Inflammatory macrophage treated with lipopolysaccharide for 4 hours (primary cell): ENCODE data around the gene IZUMO2.
A peak's percentile ranks its signal among the peaks of the same experiment; 100 is the strongest.

Source experiments
- DNase-seq: peaks from one replicate; pipeline ENCODE4 v3.0.0-alpha.2; 2020

IZUMO2 gene

DNA sequence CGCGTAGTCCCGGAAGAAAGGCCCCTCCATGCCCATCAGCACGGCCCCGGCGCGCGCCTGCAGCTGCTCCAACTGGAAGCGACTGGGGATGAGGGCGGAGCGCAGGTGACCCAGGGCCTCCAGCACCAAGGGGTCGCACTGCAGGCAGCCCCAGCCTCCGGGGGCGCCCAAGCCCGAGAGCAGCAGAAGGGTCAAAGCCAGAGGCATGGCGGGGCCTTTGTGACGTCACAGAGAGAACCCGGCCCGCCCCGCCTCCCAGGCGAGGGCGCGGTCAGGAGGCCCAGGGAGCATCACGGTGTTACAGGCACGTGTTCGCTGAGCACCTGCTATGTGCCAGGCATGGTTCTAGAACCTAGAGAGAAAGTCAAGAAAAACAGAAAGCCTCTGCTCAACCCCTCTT, at the start of gene IZUMO2:
TSS of gene IZUMO2 (minus strand) at position 294 of the 400 bp plus-strand sequence. CDS start at position 207, 87 bp downstream.
- no peak for DNase-seq

- DNase-seq = no peak
These were observed 47.3 kb upstream of the IZUMO2 start for GRCh38 chr19:50210425-50210824.

DNA sequence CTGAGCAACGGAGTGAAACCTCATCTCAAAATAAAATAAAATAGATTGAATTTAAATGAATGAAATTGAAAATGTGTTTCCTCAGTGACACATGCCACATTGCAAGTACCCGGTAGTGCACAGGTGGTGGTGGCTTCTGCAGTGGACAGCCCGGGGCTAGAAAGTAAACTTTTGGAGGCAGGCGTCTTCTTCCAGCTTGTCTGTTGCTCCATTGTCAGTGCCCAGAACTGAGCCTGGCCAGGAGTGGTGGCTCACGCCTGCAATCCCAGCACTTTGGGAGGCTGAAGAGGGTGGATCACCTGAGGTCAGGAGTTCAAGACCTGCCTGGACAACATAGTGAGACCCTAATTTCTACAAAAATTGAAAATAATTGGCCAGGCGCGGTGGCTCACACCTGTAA, 46.0 kb upstream of the IZUMO2 start:
- no peak for DNase-seq

DNA sequence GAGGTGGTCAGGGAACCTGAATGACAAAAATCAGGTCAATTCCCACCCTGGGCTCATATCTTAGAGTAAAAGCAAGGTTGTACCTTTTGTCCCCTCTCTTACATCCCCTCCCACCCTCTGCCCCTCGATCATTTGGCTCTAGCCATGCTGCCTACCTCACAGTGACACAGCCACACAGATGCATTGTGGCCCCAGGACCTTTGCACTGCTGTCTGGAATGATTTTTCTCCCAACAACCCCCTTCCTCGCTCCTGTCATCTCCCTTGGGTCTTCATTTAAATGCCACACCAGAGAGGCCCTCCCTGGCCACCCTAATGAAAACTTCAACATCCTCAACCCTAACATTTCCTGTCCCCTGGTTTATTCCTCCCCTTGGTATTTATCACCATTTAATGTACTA, 44.6 kb upstream of the IZUMO2 start:
- no peak for DNase-seq

DNA sequence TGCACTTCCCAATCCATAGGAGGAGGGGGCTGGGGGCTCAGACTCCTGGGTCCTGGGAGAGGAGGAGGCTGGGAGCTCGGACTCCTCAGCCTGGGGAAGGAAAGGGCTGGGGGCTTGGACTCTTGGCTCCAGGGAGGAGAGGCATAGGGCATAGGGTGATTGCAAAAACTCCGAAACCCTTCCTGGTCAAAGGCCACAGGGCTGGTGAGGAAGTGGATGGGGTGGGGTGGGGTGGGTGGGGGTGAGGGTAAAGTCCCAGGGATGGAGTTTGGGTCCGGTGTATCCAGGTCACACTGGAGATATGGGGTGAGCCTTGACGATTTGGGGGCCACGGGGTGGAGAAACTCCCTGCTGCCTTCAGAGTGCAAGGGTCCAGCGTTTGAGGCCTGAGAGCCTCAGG, 43.1 kb upstream of the IZUMO2 start:
- DNase-seq = no peak

- DNase-seq = no peak
These were observed 42.6 kb upstream of the IZUMO2 start for GRCh38 chr19:50205681-50206138.

GRCh38 chr19:50204811-50205675, 42.0 kb upstream of the IZUMO2 start:
- DNase-seq = no peak

DNA sequence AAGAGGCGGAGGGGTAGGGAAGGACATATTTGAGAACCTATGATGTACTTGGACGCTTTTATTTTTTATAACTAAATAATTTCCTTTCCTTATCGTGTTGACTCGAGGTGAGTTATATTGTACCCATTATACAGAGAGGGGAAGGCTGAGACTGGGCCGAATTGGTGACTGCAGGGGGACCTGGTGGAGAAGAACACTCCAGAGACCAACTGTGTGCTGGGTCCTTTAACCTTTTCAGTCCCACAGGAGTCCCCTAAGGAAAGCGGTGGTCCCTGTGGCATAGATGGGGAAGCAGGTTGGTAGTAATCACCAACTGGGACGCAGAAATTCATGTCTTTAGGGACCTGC, 41.0 kb upstream of the IZUMO2 start:
- no peak for DNase-seq

DNA sequence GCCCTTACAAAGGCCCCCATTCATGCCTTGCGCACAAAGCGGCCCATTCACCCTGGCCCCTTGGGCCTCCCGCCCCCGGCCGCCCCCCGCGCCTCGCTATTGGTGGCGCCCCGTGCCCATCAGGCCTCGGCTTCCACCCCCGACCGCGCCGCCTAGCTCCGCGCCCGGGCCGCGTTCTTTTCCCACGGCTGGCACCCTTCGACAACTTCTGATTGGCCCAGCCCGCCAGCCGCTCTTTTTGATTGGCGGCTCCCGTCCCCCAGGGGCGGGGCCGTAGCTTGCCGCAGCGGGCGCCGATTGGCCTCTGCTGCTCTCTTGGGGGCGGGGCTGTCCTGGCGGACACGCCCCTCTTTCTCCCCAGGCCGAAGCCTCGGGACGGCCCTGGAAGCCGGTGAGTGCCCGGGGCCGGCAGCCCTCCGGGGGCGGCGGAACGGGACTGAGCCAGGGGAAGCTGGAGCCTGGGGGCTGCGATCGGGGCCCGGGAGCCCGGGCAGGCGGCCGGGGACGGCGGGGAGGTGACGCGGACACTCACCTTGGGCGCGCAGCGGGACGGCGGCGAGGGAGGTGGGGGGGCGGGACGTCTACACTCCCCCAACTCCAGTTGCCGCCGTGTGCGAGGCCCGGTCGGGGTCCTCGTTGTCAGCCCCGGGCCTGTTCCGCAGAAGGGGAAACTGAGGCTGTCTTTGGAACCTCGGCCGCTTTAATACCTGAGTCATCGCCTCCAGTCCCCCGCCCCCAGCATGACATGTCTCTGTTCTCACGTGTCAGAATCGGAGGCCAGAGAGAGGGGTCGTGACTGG, 40.4 kb upstream of the IZUMO2 start, which contains the start of gene MYH14:
TSS of gene MYH14 (plus strand) at position 342 of the 800 bp plus-strand sequence. CDS start 6,744 bp downstream, outside the sequence.
- DNase-seq = peak; percentile 18

DNA sequence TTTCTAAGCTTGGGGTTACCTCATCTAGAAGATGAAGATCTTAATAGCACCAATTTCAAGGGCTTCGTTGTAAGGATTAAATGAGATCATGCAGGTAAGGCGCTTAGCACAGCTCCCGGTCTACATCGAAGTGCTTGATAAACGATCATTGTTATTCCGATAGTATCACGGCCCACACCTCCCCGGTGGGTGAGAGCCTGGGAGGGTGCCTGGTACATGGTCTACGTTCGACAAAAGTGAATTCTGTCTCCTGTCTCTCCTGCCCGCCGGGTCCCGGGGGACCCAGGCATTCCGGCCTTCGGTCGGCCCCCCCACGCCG, 39.8 kb upstream of the IZUMO2 start:
- no peak for DNase-seq

- DNase-seq = no peak
These were observed 39.3 kb upstream of the IZUMO2 start for GRCh38 chr19:50202386-50202785.

DNA sequence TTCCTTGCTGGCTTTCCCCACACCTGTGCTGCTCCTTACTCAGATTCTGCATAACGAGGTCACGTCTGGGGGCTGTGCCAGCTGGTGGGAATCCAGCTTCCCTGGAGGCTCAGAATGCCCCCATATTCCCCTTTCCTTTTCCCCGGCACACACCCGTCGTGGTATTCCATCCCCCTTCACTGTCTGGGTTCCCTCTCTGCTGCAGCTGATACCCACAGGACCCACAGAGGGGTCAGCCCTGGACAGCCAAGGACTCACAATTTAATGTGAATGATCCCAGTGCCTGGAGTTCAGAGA, 36.1 kb upstream of the IZUMO2 start:
- no peak for DNase-seq

GRCh38 chr19:50198431-50199258, 35.6 kb upstream of the IZUMO2 start:
- no peak for DNase-seq

- DNase-seq = no peak
These were observed 34.3 kb upstream of the IZUMO2 start for GRCh38 chr19:50197348-50197747.

- DNase-seq = no peak
These were observed 33.3 kb upstream of the IZUMO2 start for GRCh38 chr19:50196322-50196932.

DNA sequence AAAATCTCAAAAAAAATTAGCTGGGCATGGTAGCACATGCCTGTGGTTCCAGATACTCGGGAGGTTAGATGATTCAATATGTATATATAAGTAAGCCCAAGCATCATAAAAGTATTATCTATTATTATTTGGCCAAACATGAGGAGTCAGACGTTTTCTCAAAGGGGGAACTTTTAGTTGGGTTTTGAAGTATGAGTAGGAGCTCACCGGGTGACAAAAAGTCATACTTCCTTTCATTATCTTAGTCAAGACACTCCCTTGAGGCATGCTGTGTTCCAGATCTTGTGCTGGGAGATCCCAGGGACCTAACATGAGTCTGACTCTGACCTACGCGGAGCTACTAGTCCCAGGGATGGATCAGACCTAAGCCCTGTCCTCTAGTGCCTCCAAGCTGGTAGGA, 32.1 kb upstream of the IZUMO2 start:
- no peak for DNase-seq

- DNase-seq = no peak
These were observed 29.6 kb upstream of the IZUMO2 start for GRCh38 chr19:50192463-50193211.

DNA sequence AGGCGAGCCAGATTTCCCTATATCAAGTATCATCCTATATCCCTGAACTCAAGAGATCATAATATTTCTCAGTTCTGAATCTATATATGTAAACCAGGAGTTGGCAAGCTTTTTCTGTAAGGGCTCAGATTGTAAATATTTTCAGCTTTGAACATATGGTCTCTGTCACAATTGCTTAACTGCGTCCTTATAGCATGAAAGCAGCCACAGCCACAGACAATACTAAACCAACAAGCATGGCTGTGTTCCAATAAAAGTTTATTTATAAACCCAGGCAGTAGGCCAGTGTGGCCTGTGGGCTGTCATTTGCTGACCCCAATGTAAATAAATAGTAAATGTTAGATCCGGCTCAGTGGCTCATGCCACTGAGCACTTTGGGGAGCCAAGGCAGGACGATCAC, 28.1 kb upstream of the IZUMO2 start:
- DNase-seq = no peak

GRCh38 chr19:50190439-50190891, 27.4 kb upstream of the IZUMO2 start:
- no peak for DNase-seq

DNA sequence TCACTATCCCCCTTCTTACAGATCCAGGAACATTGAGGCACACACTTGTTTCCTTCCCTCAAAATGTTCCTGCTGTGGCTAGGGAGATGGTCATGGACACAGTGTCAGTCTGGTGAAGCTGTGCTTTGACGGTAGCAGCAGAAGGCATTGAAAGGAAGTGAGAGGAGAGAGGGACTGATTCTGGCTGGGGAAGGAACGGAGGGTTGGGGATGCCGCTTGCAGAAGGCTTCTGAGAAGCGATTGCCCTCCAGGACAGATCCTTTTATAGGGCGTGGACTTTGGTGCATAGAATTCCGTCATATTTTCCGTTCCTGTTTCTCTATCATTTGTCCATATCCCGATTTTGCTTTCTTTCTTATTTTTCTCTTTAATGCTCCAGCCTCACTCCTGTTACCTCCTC, 26.2 kb upstream of the IZUMO2 start:
- DNase-seq = no peak

DNA sequence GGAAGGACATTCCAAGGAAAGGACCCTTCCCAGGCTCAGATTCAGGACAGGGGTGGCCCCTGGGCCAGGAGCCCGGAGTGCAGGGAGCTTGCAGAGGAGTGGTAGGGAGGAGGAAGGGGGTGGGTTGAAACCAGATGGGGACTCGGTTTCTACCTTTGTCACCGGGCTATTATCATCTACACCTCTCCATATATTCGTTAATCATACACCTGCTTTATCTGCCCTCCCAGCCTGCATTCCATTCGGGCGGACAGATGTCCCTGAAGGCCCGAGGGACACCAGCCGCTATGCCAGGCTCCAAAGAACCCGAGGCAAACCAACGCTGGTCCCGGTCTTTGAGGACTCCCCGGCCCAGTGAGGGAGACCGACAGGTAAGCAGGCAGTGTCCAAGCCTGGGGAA, 24.9 kb upstream of the IZUMO2 start:
- no peak for DNase-seq

DNA sequence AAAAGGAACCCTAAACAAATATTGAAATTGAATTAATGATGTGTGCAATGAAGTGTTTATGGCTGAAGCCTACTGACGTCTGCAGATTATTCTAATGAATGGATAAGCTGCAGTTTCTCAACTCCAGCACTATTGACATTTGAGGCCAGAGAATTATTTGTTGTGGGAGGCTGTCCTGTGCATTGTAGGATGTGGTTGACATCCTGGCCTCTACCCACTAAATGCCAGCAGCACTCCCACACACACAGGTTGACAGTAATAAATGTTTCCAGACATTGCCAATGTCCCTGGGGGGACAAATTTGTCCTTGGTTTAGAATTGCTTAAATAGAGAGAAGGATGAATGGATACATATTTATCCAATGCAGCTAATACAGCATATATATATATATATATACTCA, 21.1 kb upstream of the IZUMO2 start:
- no peak for DNase-seq
